ENCODE measurements around the gene RAB1B. TPM values are rescaled to one million over a fixed set of nuclear protein-coding genes. Genes with fewer than 3 reads are reported as not detected.
A peak's percentile ranks its signal among the peaks of the same experiment; 100 is the strongest.

RAB1B gene
- total and polyA plus RNA-seq, 10 of the 15 experiments (the other 5 are each of a cell fraction or from before 2014, with no cell fraction given) = 10.4 to 193 (median 96.9) TPM

DNA sequence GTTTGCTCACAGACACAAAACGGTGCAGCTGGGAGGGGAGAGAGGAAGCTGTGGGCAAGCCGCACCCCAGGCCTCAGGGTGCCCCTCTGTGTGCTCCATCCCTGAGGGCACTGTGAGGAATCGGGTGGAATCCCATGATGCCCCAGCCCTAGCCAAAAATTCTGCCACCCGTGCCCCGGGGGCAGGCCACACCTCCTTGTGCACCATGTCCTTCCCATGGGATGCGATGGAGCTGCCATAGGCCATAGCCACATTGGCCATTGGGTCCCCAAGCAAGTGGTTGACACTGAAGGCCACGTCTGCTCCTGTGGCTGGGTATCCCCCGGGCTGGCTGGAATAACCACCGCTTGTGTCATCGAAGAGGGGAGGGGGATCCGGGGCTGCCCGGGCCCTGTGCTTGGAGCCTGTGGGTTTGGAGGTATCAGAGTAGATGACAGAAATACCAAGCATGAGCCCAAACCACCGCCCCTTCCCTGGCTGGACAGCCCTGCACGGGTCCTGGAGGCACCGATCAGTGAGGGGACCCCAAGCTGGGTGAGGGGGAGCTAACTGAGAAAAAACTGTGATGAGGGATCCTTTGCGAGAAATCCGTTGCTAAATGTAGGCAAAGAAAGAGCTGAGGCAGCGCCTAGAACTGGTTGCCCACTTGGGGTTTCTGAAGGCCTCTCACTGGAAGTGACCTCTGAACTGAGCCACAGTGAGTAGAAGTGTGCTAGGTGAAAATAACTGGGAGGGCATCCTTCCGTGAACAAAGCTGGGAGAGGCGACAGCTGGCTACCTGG is 19.6 kb downstream of the RAB1B start:
- TF ChIP-seq IKZF2 (IDR thresholded peaks at IDR 0.05) = 0 out of 4 replicates have a peak, but pooled peaks of 1 of the 2 experiments have one; percentile 9
- TF ChIP-seq, protein P1, sequence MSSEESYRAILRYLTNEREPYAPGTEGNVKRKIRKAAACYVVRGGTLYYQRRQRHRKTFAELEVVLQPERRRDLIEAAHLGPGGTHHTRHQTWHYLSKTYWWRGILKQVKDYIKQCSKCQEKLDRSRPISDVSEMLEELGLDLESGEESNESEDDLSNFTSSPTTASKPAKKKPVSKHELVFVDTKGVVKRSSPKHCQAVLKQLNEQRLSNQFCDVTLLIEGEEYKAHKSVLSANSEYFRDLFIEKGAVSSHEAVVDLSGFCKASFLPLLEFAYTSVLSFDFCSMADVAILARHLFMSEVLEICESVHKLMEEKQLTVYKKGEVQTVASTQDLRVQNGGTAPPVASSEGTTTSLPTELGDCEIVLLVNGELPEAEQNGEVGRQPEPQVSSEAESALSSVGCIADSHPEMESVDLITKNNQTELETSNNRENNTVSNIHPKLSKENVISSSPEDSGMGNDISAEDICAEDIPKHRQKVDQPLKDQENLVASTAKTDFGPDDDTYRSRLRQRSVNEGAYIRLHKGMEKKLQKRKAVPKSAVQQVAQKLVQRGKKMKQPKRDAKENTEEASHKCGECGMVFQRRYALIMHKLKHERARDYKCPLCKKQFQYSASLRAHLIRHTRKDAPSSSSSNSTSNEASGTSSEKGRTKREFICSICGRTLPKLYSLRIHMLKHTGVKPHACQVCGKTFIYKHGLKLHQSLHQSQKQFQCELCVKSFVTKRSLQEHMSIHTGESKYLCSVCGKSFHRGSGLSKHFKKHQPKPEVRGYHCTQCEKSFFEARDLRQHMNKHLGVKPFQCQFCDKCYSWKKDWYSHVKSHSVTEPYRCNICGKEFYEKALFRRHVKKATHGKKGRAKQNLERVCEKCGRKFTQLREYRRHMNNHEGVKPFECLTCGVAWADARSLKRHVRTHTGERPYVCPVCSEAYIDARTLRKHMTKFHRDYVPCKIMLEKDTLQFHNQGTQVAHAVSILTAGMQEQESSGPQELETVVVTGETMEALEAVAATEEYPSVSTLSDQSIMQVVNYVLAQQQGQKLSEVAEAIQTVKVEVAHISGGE (CRISPR knock-in tag; IDR thresholded peaks at IDR 0.05) = no peak
- peak overlapping the region; percentile 87 for H3K27ac ChIP-seq (ENCODE audit: control insufficient read depth, insufficient read depth)
- H3K4me1 ChIP-seq (ENCODE audit: control insufficient read depth, insufficient read depth, low read length) = peaks cover 16% of the 10 kb centered on the region
- in situ Hi-C loops (cut with MboI) (no loop called here), intact Hi-C loops (cut with micrococcal nuclease; ENCODE audit: unreplicated experiment) (no loop called here)
- peak overlapping the region; percentile 96 for H3K4me2 ChIP-seq (ENCODE audit: control insufficient read depth, insufficient read depth)
- no peaks in the 10 kb centered on the region; a peak in 1 of 4 replicates for H3K36me3 ChIP-seq (ENCODE audit: control insufficient read depth in 2 of 2, insufficient read depth in 2 of 2, low read length in 1 of 2)
- ChIA-PET SMC1A (ENCODE audit: uncharacterized antibody, unreplicated experiment) (interaction anchor here (0.7 to 2.1 kb wide), 6 partner anchors 16 to 137 kb away, joined by 3 to 6 read pairs (median 4); no protein-coding TSS in a partner anchor), POLR2A (interaction anchor here (0.6 to 2.4 kb wide), 6 partner anchors 18 to 236 kb away, joined by 3 to 26 read pairs (median 6); partner anchors contain the start of genes BRMS1, RAB1B and SF3B2), RAD21 (ENCODE audit: unreplicated experiment) (interaction anchor here (0.5 to 2.0 kb wide), 6 partner anchors 24 to 178 kb away, joined by 4 to 28 read pairs (median 6); partner anchors contain the start of genes BRMS1 and PELI3), CTCF (interaction anchor here (0.7 to 2.7 kb wide), 14 partner anchors 8 to 219 kb away, joined by 3 to 21 read pairs (median 5); partner anchors contain the start of genes RAB1B and RIN1)
- H2AFZ ChIP-seq (ENCODE audit: control insufficient read depth, low read depth, low read length) = peak overlapping the region; percentile 81
- H4K20me1 ChIP-seq (ENCODE audit: control insufficient read depth, insufficient read depth) = no peaks in the 10 kb centered on the region; the same call in 1 of the 2 replicates
- DNase-seq (ENCODE audit: low read depth, low spot score) (no peak), FAIRE-seq (no peak), ATAC-seq (peak; percentile 5; the same call in 2 of the 3 replicates)
- 22% methylated on average over 20 of the region's 20 CpGs for WGBS (ENCODE audit: insufficient coverage, insufficient replicate concordance, low lambda C conversion rate, missing lambda C conversion rate)
- H3K9ac ChIP-seq (ENCODE audit: control insufficient read depth, insufficient read depth, low read length) = peak overlapping the region; percentile 95
- peaks cover 2 to 6% of the 10 kb centered on the region in 2 experiments; a peak in 2 of 4 replicates for H3K27me3 ChIP-seq (replicated peaks in 1 of 2; ENCODE audit: control insufficient read depth in 2 of 2, insufficient read depth in 2 of 2, low read length in 1 of 2)
- H3K79me2 ChIP-seq (ENCODE audit: control insufficient read depth, insufficient read depth, low read length) = peaks cover 12% of the 10 kb centered on the region
- BruUV-seq (replicated peaks) = TSS peak; percentile 60
- H3K9me3 ChIP-seq (replicated peaks; ENCODE audit: control insufficient read depth, insufficient read depth, low read length) = no peaks in the 10 kb centered on the region
- peak overlapping the region; percentile 83 for H3K4me3 ChIP-seq
